Nephron (organoid): Measurements from ENCODE around the gene PLA2G12B.

Source experiments
- H3K27ac Mint-ChIP-seq, 3 experiments: 2 replicates each; pipeline ENCODE4 v1.8.0; 2020; ENCODE audit warnings: mixed read lengths in 3 of 3, mild to moderate bottlenecking in 2 of 3, moderate library complexity in 1 of 3
- H3K27me3 Mint-ChIP-seq: 2 replicates; pipeline ENCODE4 v1.8.0; 2021; ENCODE audit warnings: low read depth, mild to moderate bottlenecking, moderate library complexity, mixed read lengths
- H3K36me3 Mint-ChIP-seq: 2 replicates; pipeline ENCODE4 v1.8.0; 2020; ENCODE audit warnings: low read depth, mixed read lengths
- H3K4me1 Mint-ChIP-seq: 2 replicates; pipeline ENCODE4 v1.8.0; 2020; ENCODE audit warnings: mixed read lengths
- H3K4me3 Mint-ChIP-seq, 3 experiments: 2 replicates each; pipeline ENCODE4 v1.8.0; 2020; ENCODE audit warnings: mild to moderate bottlenecking in 3 of 3, mixed read lengths in 3 of 3, moderate library complexity in 2 of 3
- H3K9me3 Mint-ChIP-seq: 2 replicates; pipeline ENCODE4 v1.8.0; 2020; ENCODE audit warnings: mixed read lengths
- TF ChIP-seq, protein P1 (sequence below), 3 experiments: fragments of 200-600 bp; sonication (generic); IDR thresholded peaks; one replicate each; pipeline ENCODE4 v1.5.0; 2021; ENCODE audit warnings: antibody characterized with exemption in 3 of 3; ENCODE audit not compliant: unreplicated experiment in 3 of 3

The PLA2G12B gene

DNA sequence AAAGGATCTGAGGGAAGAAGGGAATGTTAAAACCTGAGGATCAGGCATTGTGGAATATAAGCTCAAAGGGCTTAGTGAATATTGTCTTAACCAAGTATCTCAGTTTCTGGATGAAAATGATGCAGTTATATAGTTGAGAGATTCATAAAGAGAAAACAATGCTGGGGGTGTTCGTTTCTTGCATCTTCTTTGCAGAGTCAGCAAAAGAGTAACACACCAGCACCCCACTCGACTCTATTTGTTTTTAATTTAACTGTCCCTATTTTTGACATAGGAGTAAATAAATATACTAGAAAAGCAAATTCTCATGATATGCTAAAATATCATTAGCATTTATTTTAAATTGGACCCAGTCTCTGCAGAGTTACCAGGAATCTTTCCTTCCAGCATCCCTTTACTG is 68.7 kb downstream of the PLA2G12B start:
- Mint-ChIP-seq H3K27ac (no peak overlapping the region), H3K36me3 (peaks cover 68% of the 10 kb centered on the region), H3K4me3 (no peak overlapping the region), H3K9me3 (no peaks in the 10 kb centered on the region), H3K4me1 (peaks cover 4% of the 10 kb centered on the region), H3K27me3 (peaks cover 3% of the 10 kb centered on the region)
- TF ChIP-seq, protein P1, sequence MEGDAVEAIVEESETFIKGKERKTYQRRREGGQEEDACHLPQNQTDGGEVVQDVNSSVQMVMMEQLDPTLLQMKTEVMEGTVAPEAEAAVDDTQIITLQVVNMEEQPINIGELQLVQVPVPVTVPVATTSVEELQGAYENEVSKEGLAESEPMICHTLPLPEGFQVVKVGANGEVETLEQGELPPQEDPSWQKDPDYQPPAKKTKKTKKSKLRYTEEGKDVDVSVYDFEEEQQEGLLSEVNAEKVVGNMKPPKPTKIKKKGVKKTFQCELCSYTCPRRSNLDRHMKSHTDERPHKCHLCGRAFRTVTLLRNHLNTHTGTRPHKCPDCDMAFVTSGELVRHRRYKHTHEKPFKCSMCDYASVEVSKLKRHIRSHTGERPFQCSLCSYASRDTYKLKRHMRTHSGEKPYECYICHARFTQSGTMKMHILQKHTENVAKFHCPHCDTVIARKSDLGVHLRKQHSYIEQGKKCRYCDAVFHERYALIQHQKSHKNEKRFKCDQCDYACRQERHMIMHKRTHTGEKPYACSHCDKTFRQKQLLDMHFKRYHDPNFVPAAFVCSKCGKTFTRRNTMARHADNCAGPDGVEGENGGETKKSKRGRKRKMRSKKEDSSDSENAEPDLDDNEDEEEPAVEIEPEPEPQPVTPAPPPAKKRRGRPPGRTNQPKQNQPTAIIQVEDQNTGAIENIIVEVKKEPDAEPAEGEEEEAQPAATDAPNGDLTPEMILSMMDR (IDR thresholded peaks at IDR 0.05; ENCODE audit: unreplicated experiment in 3 of 3), result no peak
